GM21381 (cell line): ENCODE results near the gene SFPQ.
"Not testable (repeated sequence)": the region's sequence is repeated elsewhere in the genome, so short reads cannot be mapped to it uniquely, and the experiment has no call there.

Experiments
- ATAC-seq: cut with Tn5 transposase; IDR thresholded peaks from one replicate; pipeline ENCODE4 v1.9.1; 2021; ENCODE audit warnings: mild to moderate bottlenecking, moderate library complexity; ENCODE audit not compliant: unreplicated experiment

SFPQ gene

DNA sequence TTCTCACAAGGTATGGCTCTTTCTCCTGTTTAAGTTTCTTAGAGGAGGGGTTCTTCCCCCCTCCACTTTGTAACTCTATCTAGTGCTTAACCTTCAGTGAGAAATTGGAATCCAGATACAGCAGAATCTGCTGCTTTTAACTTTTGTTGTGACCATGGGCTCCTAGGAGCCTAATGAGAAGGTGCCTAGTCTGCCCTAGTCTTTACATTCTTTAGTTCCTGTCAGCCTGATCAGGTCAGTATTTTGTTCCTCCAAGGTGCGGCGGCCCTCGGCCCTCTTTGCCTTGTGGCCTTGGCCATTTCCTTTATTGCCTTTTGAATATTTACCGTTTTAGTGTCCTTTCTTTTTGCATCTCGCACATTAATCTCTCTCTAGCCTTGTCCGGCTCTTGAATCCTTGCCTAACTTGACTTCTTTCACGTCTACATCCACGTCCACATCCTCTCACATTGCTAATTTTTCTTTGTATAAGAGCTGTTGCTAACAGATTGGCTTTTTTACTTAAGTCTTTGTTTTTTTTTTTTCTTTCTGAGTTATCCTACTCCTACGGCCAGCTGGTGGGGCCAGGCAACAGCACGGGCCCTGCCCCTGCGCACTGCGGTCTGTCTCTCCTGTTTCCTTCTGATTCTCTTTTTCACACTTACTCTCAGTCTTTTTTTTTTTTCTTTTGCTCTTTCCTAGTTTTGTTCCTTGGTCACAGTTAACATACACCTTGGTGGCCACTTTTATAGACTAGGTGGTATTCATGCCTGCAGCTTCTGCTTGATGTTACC is 49.0 kb downstream of the SFPQ start:
- ATAC-seq = no peak

- not testable (repeated sequence) for ATAC-seq
These were observed 50.2 kb downstream of the SFPQ start for GRCh38 chr1:35142728-35143127.

- not testable (repeated sequence) for ATAC-seq
These were observed 50.7 kb downstream of the SFPQ start for GRCh38 chr1:35142294-35142693.

DNA sequence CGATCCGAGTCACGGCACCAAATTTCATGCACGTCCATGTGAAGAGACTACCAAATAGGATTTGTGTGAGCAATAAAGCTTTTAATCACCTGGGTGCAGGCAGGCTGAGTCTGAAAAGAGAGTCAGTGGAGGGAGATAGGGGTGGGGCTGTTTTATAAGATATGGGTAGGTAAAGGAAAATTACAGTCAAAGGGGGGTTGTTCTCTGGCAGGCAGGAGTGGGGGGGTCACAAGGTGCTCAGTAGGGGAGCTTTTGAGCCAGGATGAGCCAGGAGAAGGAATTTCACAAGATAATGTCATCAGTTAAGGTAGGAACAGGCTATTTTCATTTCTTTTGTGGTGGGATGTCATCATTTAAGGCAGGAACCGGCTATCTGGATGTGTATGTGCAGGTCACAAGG is 55.4 kb downstream of the SFPQ start:
- not testable (repeated sequence) for ATAC-seq

- ATAC-seq = no peak
These were observed 56.2 kb downstream of the SFPQ start for GRCh38 chr1:35136780-35137179.
